ENCODE data around the gene SHROOM1. TPM values are rescaled to one million over a fixed set of nuclear protein-coding genes. Genes with fewer than 3 reads are reported as not detected.
"Not testable (repeated sequence)": the region's sequence is repeated elsewhere in the genome, so short reads cannot be mapped to it uniquely, and the experiment has no call there.

Gene SHROOM1
- total RNA-seq, 2 donors from 2014 or later: 62.1 to 364 TPM

GRCh38 chr5:132808448-132808847 lies 22.0 kb downstream of the SHROOM1 start:
- 35% methylated on average over 2 of the region's 2 CpGs for WGBS
- Histone ChIP-seq H3K4me1 (replicated peaks) (no peaks in the 10 kb centered on the region), H3K9me3 (no peaks in the 10 kb centered on the region), H3K4me3 (no peak overlapping the region), H3K27me3 (replicated peaks; ENCODE audit: insufficient read depth) (no peaks in the 10 kb centered on the region), H3K27ac (peak overlapping the region in 1 of 2 donors; percentile 33), H3K36me3 (no peaks in the 10 kb centered on the region)
- intact Hi-C loops (cut with DNase I): no loop called here
- no peak for DNase-seq (ENCODE audit: low spot score)
- TF ChIP-seq CTCF (IDR thresholded peaks at IDR 0.05): no peak
- peak; percentile 19 for TF ChIP-seq POLR2AphosphoS5 (IDR thresholded peaks at IDR 0.05)
- no peak for TF ChIP-seq POLR2A (IDR thresholded peaks at IDR 0.05)

GRCh38 chr5:132807163-132807838 lies 23.1 kb downstream of the SHROOM1 start:
- no peak for DNase-seq (ENCODE audit: low spot score)
- Histone ChIP-seq H3K27ac (no peak overlapping the region), H3K4me1 (replicated peaks) (no peaks in the 10 kb centered on the region), H3K27me3 (replicated peaks; ENCODE audit: insufficient read depth) (no peaks in the 10 kb centered on the region), H3K4me3 (no peak overlapping the region), H3K9me3 (no peaks in the 10 kb centered on the region), H3K36me3 (no peaks in the 10 kb centered on the region)
- no peak for TF ChIP-seq CTCF (IDR thresholded peaks at IDR 0.05)
- no peak for TF ChIP-seq POLR2A (IDR thresholded peaks at IDR 0.05)
- TF ChIP-seq POLR2AphosphoS5 (IDR thresholded peaks at IDR 0.05): no peak
- intact Hi-C loops (cut with DNase I): no loop called here
- WGBS: 66% methylated on average over 12 of the region's 12 CpGs

GRCh38 chr5:132806804-132807162 lies 23.7 kb downstream of the SHROOM1 start:
- H3K27me3 ChIP-seq (replicated peaks; ENCODE audit: insufficient read depth); H3K4me3 ChIP-seq; intact Hi-C loops (cut with DNase I); H3K9me3 ChIP-seq; H3K4me1 ChIP-seq (replicated peaks); H3K36me3 ChIP-seq; H3K27ac ChIP-seq; DNase-seq (ENCODE audit: low spot score): not testable (repeated sequence)
- WGBS: 92% methylated on average over 12 of the region's 12 CpGs

- DNase-seq (ENCODE audit: low spot score); H3K27ac ChIP-seq; H3K4me3 ChIP-seq; intact Hi-C loops (cut with DNase I); H3K27me3 ChIP-seq (replicated peaks; ENCODE audit: insufficient read depth); H3K9me3 ChIP-seq; H3K4me1 ChIP-seq (replicated peaks); H3K36me3 ChIP-seq: not testable (repeated sequence)
- WGBS: 88% methylated on average over 6 of the region's 6 CpGs
Observed at GRCh38 chr5:132805872-132806271, 24.6 kb downstream of the SHROOM1 start.

- intact Hi-C loops (cut with DNase I); H3K4me3 ChIP-seq; H3K36me3 ChIP-seq; H3K4me1 ChIP-seq (replicated peaks); H3K9me3 ChIP-seq; H3K27ac ChIP-seq; H3K27me3 ChIP-seq (replicated peaks; ENCODE audit: insufficient read depth); DNase-seq (ENCODE audit: low spot score): not testable (repeated sequence)
- WGBS: 95% methylated on average over 1 of the region's 1 CpG
Observed at GRCh38 chr5:132804219-132804618, 26.2 kb downstream of the SHROOM1 start.

GRCh38 chr5:132802685-132803066 lies 27.8 kb downstream of the SHROOM1 start:
- H3K27me3 ChIP-seq (replicated peaks; ENCODE audit: insufficient read depth); intact Hi-C loops (cut with DNase I); DNase-seq (ENCODE audit: low spot score); H3K27ac ChIP-seq; H3K4me1 ChIP-seq (replicated peaks); H3K4me3 ChIP-seq; H3K9me3 ChIP-seq; H3K36me3 ChIP-seq: not testable (repeated sequence)
- 69% methylated on average over 5 of the region's 5 CpGs for WGBS

- Histone ChIP-seq H3K36me3 (no peaks in the 10 kb centered on the region), H3K9me3 (no peaks in the 10 kb centered on the region), H3K27me3 (replicated peaks; ENCODE audit: insufficient read depth) (no peaks in the 10 kb centered on the region), H3K4me3 (no peak overlapping the region), H3K4me1 (replicated peaks) (no peaks in the 10 kb centered on the region), H3K27ac (no peak overlapping the region)
- intact Hi-C loops (cut with DNase I): no loop called here
- 78% methylated on average over 5 of the region's 5 CpGs for WGBS
- no peak for TF ChIP-seq POLR2AphosphoS5 (IDR thresholded peaks at IDR 0.05)
- TF ChIP-seq POLR2A (IDR thresholded peaks at IDR 0.05): no peak
- TF ChIP-seq CTCF (IDR thresholded peaks at IDR 0.05): no peak
- no peak for DNase-seq (ENCODE audit: low spot score)
Observed at GRCh38 chr5:132802044-132802684, 28.3 kb downstream of the SHROOM1 start.

All from prostate gland (tissue), 2 donors.